Astrocyte of the cerebellum (primary cell): ENCODE results near the gene AKT3.
"Not testable (repeated sequence)": the region's sequence is repeated elsewhere in the genome, so short reads cannot be mapped to it uniquely, and the experiment has no call there.

ENCODE experiments used
- DNase-seq: peaks from one replicate; pipeline ENCODE4 v3.0.0-alpha.2; 2011; ENCODE audit warnings: low read depth
- H3K4me3 ChIP-seq: 2 replicates; pipeline ENCODE4 v1.5.1; 2011; ENCODE audit warnings: mild to moderate bottlenecking, low read depth, low read length, moderate library complexity
- CTCF ChIP-seq: IDR thresholded peaks from 2 replicates; pipeline ENCODE4 v1.5.1; 2012; ENCODE audit warnings: low read length, low read depth, moderate library complexity, mild to moderate bottlenecking; ENCODE audit errors: missing control alignments
- in situ Hi-C: cut with HindIII; loops from 2 replicates; pipeline ENCODE4 v1.10.0; 2017; ENCODE audit warnings: low sequenced_read_pairs

Gene AKT3

GRCh38 chr1:243597383-243597782 lies 252.7 kb downstream of the AKT3 start:
- no peak overlapping the region for H3K4me3 ChIP-seq
- no peak for DNase-seq
- in situ Hi-C loops: no loop called here
- no peak for TF ChIP-seq CTCF

- DNase-seq: peak; percentile 82
- no peak for TF ChIP-seq CTCF
- in situ Hi-C loops: no loop called here
- H3K4me3 ChIP-seq: no peak overlapping the region
Observed at GRCh38 chr1:243596431-243597062, 253.5 kb downstream of the AKT3 start.

GRCh38 chr1:243595527-243596210 lies 254.4 kb downstream of the AKT3 start:
- TF ChIP-seq CTCF: no peak
- no peak overlapping the region for H3K4me3 ChIP-seq
- in situ Hi-C loops: no loop called here
- no peak for DNase-seq

- no peak for TF ChIP-seq CTCF
- no peak for DNase-seq
- no peak overlapping the region for H3K4me3 ChIP-seq
- in situ Hi-C loops: no loop called here
Observed at GRCh38 chr1:243594455-243594854, 255.6 kb downstream of the AKT3 start.

GRCh38 chr1:243589286-243589685 lies 260.8 kb downstream of the AKT3 start:
- in situ Hi-C loops, DNase-seq, H3K4me3 ChIP-seq: not testable (repeated sequence)

GRCh38 chr1:243587823-243588560 lies 262.1 kb downstream of the AKT3 start:
- no peak for TF ChIP-seq CTCF
- H3K4me3 ChIP-seq: no peak overlapping the region
- in situ Hi-C loops: no loop called here
- no peak for DNase-seq

GRCh38 chr1:243587285-243587684 lies 262.8 kb downstream of the AKT3 start:
- no peak for DNase-seq
- no peak for TF ChIP-seq CTCF
- in situ Hi-C loops: no loop called here
- no peak overlapping the region for H3K4me3 ChIP-seq
